ENCODE data around the gene ZKSCAN4. TPM values are rescaled to one million over a fixed set of nuclear protein-coding genes. Genes with fewer than 3 reads are reported as not detected.

The ZKSCAN4 gene
- total and polyA plus RNA-seq, 2 of the 8 experiments (the other 6 are each of a cell fraction or from before 2014, with no cell fraction given) = 2.2 to 6.6 TPM

- Histone ChIP-seq H2BK120ac (replicated peaks; ENCODE audit: low read depth, low read length) (no peak overlapping the region), H2BK12ac (ENCODE audit: low read depth, low read length) (no peak overlapping the region), H2BK5ac (ENCODE audit: low read depth, low read length) (no peak overlapping the region), H3K4ac (replicated peaks; ENCODE audit: insufficient read length, low read depth, low read length) (no peak overlapping the region), H3K79me2 (ENCODE audit: control insufficient read depth in 1 of 2, insufficient read depth in 2 of 2, low read length in 2 of 2) (no peaks in the 10 kb centered on the region), H3K23ac (ENCODE audit: insufficient read length) (no peak overlapping the region), H3K27ac (ENCODE audit: low read depth, low read length) (no peak overlapping the region), H4K20me1 (replicated peaks in 1 of 2; ENCODE audit: control insufficient read depth in 1 of 2, insufficient read depth in 2 of 2, low read length in 2 of 2) (peaks cover 0 to 1% of the 10 kb centered on the region in 2 experiments), H3K14ac (ENCODE audit: insufficient read length) (no peak overlapping the region), H2AFZ (ENCODE audit: low read length) (no peak overlapping the region), H3K79me1 (ENCODE audit: low read depth, low read length) (no peaks in the 10 kb centered on the region), H4K5ac (ENCODE audit: insufficient read length, low read depth, low read length) (no peak overlapping the region), H3K36me3 (ENCODE audit: control insufficient read depth in 2 of 4, insufficient read depth in 4 of 4, low read length in 3 of 4) (no peaks in the 10 kb centered on the region), H3K9ac (replicated peaks in 1 of 4; ENCODE audit: extremely low read depth in 1 of 4, low read depth in 3 of 4, low read length in 3 of 4) (no peak overlapping the region), H2AK5ac (ENCODE audit: low read depth, low read length) (no peak overlapping the region), H3K4me2 (ENCODE audit: insufficient read depth in 1 of 2, low read depth in 2 of 2, low read length in 2 of 2) (no peak overlapping the region), H3K56ac (replicated peaks; ENCODE audit: insufficient read length, low read depth, low read length) (no peak overlapping the region), H4K91ac (replicated peaks; ENCODE audit: insufficient read length, low read length) (no peak overlapping the region), H3K23me2 (ENCODE audit: low read depth, low read length) (peaks cover 12% of the 10 kb centered on the region), H3K4me3 (ENCODE audit: extremely low read depth in 1 of 4, insufficient read depth in 2 of 4, low read depth in 3 of 4, low read length in 4 of 4) (no peak overlapping the region), H2BK20ac (ENCODE audit: low read length) (no peak overlapping the region), H3K4me1 (replicated peaks in 1 of 4; ENCODE audit: control insufficient read depth in 3 of 4, insufficient read depth in 4 of 4, low read length in 3 of 4) (peaks cover 0 to 2% (median 0%) of the 10 kb centered on the region in 4 experiments; a peak in 1 of 7 replicates), H3K9me3 (ENCODE audit: insufficient read depth in 2 of 2, low read depth in 1 of 2, low read length in 1 of 2) (no peaks in the 10 kb centered on the region), H2BK15ac (ENCODE audit: low read length) (no peak overlapping the region), H3K27me3 (replicated peaks in 1 of 4; ENCODE audit: control insufficient read depth in 3 of 4, extremely low read depth in 1 of 4, insufficient read depth in 3 of 4, low read length in 3 of 4) (peaks cover 32 to 65% (median 52%) of the 10 kb centered on the region in 4 experiments), H3K18ac (ENCODE audit: extremely low read depth, low read length) (no peak overlapping the region), H4K8ac (ENCODE audit: extremely low read depth, insufficient read depth, low read length) (no peak overlapping the region)
- ChIA-PET POLR2A (ENCODE audit: partially characterized antibody) (no interaction called here), CTCF (ENCODE audit: partially characterized antibody) (interaction anchor here (1.1 kb wide), 1 partner anchor 13 kb away, joined by 5 read pairs; no protein-coding TSS in a partner anchor)
- 73% methylated on average over 1 of the region's 1 CpG; no CpG with 5 or more reads in 1 of the 2 experiments for WGBS, 2 experiments (ENCODE audit: extremely low coverage in 1 of 2, insufficient coverage in 1 of 2, insufficient read length in 1 of 2, insufficient replicate concordance in 2 of 2, low coverage in 1 of 2, low lambda C conversion rate in 2 of 2, missing lambda C conversion rate in 1 of 2)
- no peak for DNase-seq (ENCODE audit: low read depth in 1 of 2, low spot score in 2 of 2)
- FAIRE-seq = no peak
- no peak for TF ChIP-seq KDM1A (IDR thresholded peaks at IDR 0.05; ENCODE audit: borderline replicate concordance, low read length)
- TF ChIP-seq SP4 (IDR thresholded peaks at IDR 0.05; ENCODE audit: low read length) = no peak
- TF ChIP-seq BRCA1 (IDR thresholded peaks at IDR 0.05; ENCODE audit: low read depth, low read length) = no peak
- TF ChIP-seq RNF2 (IDR thresholded peaks at IDR 0.05; ENCODE audit: borderline replicate concordance, low read depth, low read length, missing control alignments, poor library complexity, severe bottlenecking) = no peak
- no peak for TF ChIP-seq POLR2AphosphoS5 (IDR thresholded peaks at IDR 0.05; ENCODE audit: low read depth, low read length)
- no peak for TF ChIP-seq FOSL1 (IDR thresholded peaks at IDR 0.05; ENCODE audit: insufficient read depth, low read depth, low read length)
- no peak for TF ChIP-seq SAP30 (IDR thresholded peaks at IDR 0.05; ENCODE audit: insufficient read depth, insufficient replicate concordance, low read length)
- no peak for TF ChIP-seq KDM4A (IDR thresholded peaks at IDR 0.05; ENCODE audit: low read depth, low read length, severe bottlenecking)
Observed at GRCh38 chr6:28205879-28206278, 46.2 kb downstream of the ZKSCAN4 start.
